Glutamatergic neuron (in vitro differentiated cells): ENCODE results near the gene SEC16A. TPM values are rescaled to one million over a fixed set of nuclear protein-coding genes. Genes with fewer than 3 reads are reported as not detected.

ENCODE experiments used
- DNase-seq: peaks from one replicate; pipeline ENCODE4 v3.0.0; 2022
- H3K27ac Mint-ChIP-seq: one replicate; pipeline ENCODE4 v1.8.0; 2020; ENCODE audit warnings: mild to moderate bottlenecking, mixed read lengths, inconsistent platforms; ENCODE audit not compliant: unreplicated experiment
- H3K27me3 Mint-ChIP-seq: one replicate; pipeline ENCODE4 v1.8.0; 2020; ENCODE audit warnings: mild to moderate bottlenecking, moderate library complexity, mixed read lengths, inconsistent platforms; ENCODE audit not compliant: unreplicated experiment
- H3K36me3 Mint-ChIP-seq: one replicate; pipeline ENCODE4 v1.8.0; 2020; ENCODE audit warnings: mild to moderate bottlenecking, mixed read lengths, inconsistent platforms; ENCODE audit not compliant: unreplicated experiment
- H3K4me1 Mint-ChIP-seq: one replicate; pipeline ENCODE4 v1.8.0; 2020; ENCODE audit warnings: mild to moderate bottlenecking, low read depth, mixed read lengths, inconsistent platforms; ENCODE audit not compliant: unreplicated experiment
- H3K4me3 Mint-ChIP-seq: one replicate; pipeline ENCODE4 v1.8.0; 2020; ENCODE audit warnings: mild to moderate bottlenecking, mixed read lengths, inconsistent platforms; ENCODE audit not compliant: unreplicated experiment
- H3K9me3 Mint-ChIP-seq: one replicate; pipeline ENCODE4 v1.8.0; 2020; ENCODE audit warnings: mild to moderate bottlenecking, moderate library complexity, mixed read lengths, inconsistent platforms; ENCODE audit not compliant: unreplicated experiment
- total RNA-seq: library from RNA; stranded (reverse); fragmentation: NEBNext Ultra II Directional; extraction: Animal tissue kit (Norgen Biotek cat#: 25700); gene quantifications from one replicate; pipeline ENCODE4 v1.2.1, GENCODE V29; 2021; ENCODE audit not compliant: unreplicated experiment
- TF ChIP-seq, protein P1 (sequence below): fragments of 200-600 bp; sonication (generic); IDR thresholded peaks from one replicate; pipeline ENCODE4 v1.5.0; 2021; ENCODE audit not compliant: partially characterized antibody, unreplicated experiment

SEC16A gene
- total RNA-seq, 1 donor from 2014 or later = 74.3 TPM

DNA sequence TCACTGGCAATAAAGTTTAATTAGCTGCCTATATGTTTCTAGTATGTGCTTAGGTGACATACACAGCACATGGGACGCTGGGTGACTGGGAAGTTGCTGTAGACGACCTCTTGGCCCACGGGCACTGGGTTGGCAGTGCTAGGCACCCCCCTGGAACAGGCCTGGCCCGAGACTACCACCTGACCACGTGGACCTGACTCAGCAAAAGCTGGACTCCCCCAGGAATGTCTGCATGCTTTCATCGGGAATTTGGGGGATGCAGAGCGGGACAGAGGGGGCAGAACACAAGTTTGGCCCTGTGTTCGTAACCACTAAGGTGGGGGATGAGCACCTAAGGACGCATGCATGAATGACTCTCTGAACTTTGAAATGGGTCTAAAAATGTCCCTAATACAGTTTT, 26.6 kb downstream of the SEC16A start:
- Mint-ChIP-seq H3K4me1 (peaks cover 3% of the 10 kb centered on the region), H3K4me3 (no peak overlapping the region), H3K27me3 (peaks cover 4% of the 10 kb centered on the region), H3K9me3 (no peaks in the 10 kb centered on the region), H3K36me3 (no peaks in the 10 kb centered on the region), H3K27ac (no peak overlapping the region)
- TF ChIP-seq, protein P1, sequence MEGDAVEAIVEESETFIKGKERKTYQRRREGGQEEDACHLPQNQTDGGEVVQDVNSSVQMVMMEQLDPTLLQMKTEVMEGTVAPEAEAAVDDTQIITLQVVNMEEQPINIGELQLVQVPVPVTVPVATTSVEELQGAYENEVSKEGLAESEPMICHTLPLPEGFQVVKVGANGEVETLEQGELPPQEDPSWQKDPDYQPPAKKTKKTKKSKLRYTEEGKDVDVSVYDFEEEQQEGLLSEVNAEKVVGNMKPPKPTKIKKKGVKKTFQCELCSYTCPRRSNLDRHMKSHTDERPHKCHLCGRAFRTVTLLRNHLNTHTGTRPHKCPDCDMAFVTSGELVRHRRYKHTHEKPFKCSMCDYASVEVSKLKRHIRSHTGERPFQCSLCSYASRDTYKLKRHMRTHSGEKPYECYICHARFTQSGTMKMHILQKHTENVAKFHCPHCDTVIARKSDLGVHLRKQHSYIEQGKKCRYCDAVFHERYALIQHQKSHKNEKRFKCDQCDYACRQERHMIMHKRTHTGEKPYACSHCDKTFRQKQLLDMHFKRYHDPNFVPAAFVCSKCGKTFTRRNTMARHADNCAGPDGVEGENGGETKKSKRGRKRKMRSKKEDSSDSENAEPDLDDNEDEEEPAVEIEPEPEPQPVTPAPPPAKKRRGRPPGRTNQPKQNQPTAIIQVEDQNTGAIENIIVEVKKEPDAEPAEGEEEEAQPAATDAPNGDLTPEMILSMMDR = no peak
- DNase-seq = no peak

- peaks cover 4% of the 10 kb centered on the region for H3K27me3 Mint-ChIP-seq
- H3K4me1 Mint-ChIP-seq = peaks cover 3% of the 10 kb centered on the region
- no peak overlapping the region for H3K27ac Mint-ChIP-seq
- TF ChIP-seq, protein P1 = no peak
- H3K9me3 Mint-ChIP-seq = no peaks in the 10 kb centered on the region
- no peak for DNase-seq
- H3K4me3 Mint-ChIP-seq = no peak overlapping the region
- H3K36me3 Mint-ChIP-seq = no peaks in the 10 kb centered on the region
Observed at GRCh38 chr9:136455043-136456002, 27.5 kb downstream of the SEC16A start.

- Mint-ChIP-seq H3K9me3 (no peaks in the 10 kb centered on the region), H3K27me3 (peaks cover 4% of the 10 kb centered on the region), H3K4me1 (peaks cover 3% of the 10 kb centered on the region), H3K36me3 (no peaks in the 10 kb centered on the region), H3K4me3 (no peak overlapping the region), H3K27ac (no peak overlapping the region)
- TF ChIP-seq, protein P1 = no peak
- no peak for DNase-seq
Observed at GRCh38 chr9:136454026-136454796, 28.6 kb downstream of the SEC16A start.

GRCh38 chr9:136453326-136453725, 29.5 kb downstream of the SEC16A start:
- H3K4me1 Mint-ChIP-seq = peaks cover 3% of the 10 kb centered on the region
- no peak for DNase-seq
- H3K27me3 Mint-ChIP-seq = peaks cover 4% of the 10 kb centered on the region
- no peak overlapping the region for H3K4me3 Mint-ChIP-seq
- no peak overlapping the region for H3K27ac Mint-ChIP-seq
- no peaks in the 10 kb centered on the region for H3K9me3 Mint-ChIP-seq
- TF ChIP-seq, protein P1 = no peak
- no peaks in the 10 kb centered on the region for H3K36me3 Mint-ChIP-seq
